Activated CD4-positive, alpha-beta T cell treated with anti-CD3 and anti-CD28 coated beads, Interleukin-10, Interleukin-2, amounts not matched to agents 100 ng/mL and 50 ng/mL, durations not matched to agents 16 hours and 8 hours (primary cell): ENCODE measurements around the gene CD27.

Experiments used
- DNase-seq: peaks from one replicate; pipeline ENCODE4 v3.0.0-alpha.2; 2020

CD27 gene

GRCh38 chr12:6434205-6435140, 10.3 kb upstream of the CD27 start:
- DNase-seq, result peak; percentile 61

DNA sequence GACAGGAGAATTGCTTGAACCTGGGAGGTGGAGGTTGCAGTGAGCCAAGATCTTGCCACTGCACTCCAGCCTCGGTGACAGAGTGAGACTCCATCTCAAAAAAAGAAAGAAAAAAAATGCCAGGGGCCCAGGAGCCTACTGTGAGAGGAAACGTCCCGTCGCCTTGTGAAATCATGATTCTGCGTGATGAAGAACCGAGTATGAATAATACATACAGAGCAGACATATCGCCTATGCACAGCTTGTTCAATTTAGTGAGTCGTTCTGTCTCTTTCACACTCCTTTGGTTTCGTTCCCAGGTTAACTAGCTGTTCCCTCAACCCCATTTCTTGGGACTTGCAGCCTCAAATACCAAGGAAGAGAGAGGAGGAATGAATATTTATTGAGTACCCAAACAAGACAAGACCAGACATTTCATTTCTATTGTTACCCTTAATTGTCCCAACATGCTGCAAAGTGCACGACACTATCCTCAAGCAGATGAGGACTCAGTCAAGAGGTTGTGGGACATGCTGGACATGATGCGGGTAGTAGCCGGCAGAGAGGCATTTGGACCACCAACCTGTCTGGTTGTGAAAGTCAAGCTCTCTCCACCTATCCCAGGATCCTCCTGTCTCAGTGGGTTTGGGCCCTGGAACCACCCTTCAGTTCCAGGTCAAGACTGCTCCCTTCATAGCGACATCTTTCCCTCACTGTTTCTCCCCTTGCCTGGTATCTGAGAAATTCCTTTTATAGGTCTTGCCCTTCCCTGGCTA, 8.6 kb upstream of the CD27 start:
- no peak for DNase-seq

DNA sequence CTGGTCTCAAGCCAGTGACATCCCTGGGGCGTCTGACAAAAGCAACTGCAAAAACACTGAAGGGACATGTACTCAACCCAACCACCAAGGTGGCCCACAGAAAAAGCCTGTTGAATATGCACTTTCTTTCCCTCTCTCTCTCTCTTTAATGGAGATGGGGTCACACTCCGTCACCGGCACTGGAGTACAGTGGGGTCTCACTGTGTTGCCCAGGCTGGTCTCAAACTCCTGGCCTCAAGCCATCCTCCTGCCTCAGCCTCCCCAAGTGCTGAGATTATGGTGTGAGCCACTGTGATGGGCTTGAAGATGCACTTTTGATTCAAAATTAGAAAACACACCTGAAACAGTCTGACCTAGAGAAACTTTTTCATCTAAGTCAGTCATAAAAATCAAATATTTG, 7.2 kb upstream of the CD27 start:
- no peak for DNase-seq

DNA sequence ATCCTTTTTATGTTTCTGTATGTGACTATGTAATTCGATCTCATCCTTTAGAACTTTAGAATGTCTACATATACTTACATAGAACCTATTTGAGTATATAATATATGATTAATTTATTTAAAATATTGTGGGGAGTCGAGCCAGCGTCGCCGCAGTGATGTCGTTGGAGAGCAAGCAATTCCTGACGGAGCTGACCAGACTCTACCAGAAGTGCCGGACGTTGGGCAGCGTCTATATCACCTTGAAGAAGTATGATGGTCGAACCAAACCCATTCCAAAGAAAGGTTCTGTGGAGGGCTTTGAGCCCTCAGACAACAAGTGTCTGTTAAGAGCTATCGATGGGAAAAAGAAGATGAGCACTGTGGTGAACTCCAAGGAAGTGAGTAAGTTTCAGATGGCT, 6.4 kb upstream of the CD27 start:
- DNase-seq, result no peak

- DNase-seq, result no peak
These were observed 4.4 kb upstream of the CD27 start for GRCh38 chr12:6440391-6440790.

DNA sequence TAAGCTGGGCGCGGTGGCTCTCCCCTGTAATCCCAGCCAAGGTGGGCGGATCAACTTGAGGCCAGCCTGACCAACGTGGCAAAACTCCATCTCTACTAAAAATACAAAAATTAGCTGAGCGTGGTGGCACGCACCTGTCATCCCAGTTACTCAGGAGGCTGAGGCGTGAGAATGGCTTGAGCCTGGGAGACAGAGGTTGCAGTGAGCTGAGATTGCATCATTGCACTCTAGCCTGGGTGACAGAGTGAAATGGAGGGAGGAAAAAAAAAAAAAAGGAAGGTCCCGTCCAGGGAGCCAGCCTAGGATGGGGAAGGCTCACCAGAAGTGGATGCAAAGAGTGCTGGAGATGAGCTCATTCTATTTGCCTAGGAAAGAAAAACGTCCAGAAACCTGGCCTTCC, 1.9 kb upstream of the CD27 start:
- no peak for DNase-seq

- peak; percentile 83 for DNase-seq
These were observed 1.3 kb upstream of the CD27 start for GRCh38 chr12:6443361-6443983.

DNA sequence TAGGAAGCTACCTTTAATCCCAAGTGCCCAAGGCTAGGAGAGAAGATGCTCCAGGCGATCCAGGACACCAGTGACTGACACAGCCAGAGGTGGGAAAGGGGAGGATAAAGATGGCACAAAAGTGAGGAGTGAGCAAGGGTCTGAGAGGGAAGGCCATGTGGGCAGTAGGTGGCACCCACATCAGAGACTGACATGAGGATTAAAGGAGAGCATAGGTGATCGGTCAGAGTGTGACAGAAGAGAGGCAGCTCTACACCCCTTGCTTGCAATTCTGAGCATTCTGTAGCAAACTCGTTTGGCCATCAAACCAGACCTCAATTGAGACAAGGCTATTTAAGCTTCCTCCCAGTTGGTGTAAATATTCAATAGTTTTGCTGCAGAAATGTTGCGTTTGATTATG, 724 bp upstream of the CD27 start:
- peak; percentile 39 for DNase-seq

- no peak for DNase-seq
These were observed 5.5 kb downstream of the CD27 start for GRCh38 chr12:6450091-6450868.

GRCh38 chr12:6450869-6451347, 6.2 kb downstream of the CD27 start:
- peak; percentile 45 for DNase-seq

DNA sequence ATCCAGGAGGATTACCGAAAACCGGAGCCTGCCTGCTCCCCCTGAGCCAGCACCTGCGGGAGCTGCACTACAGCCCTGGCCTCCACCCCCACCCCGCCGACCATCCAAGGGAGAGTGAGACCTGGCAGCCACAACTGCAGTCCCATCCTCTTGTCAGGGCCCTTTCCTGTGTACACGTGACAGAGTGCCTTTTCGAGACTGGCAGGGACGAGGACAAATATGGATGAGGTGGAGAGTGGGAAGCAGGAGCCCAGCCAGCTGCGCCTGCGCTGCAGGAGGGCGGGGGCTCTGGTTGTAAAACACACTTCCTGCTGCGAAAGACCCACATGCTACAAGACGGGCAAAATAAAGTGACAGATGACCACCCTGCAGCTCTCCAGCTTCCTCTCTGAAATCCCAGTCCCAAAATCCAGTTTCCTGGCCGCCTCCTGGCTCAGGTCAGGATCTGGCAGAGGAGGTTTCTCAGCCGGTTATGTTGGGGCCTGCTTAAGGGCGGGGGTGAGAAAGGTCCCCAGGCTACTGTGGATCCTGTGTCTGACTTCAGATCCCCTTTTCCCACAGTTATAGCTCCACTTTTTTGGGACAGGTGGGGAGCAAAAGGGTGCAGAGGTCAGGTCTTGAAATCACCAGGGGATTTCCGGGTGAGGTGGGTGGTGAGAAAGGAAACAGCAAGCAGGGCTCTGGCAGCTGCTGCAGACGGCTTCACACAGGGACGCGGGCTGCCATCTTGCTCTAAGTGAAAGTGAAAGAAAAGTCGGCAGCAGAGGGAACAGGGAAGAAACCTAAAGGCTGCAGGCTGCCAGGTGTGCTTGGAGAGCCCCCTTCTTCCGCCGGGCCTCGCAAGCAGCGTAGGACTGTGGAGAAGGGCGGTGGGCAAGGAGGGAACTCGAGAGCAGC, 6.8 kb downstream of the CD27 start, which contains the start of gene TAPBPL:
Gene TAPBPL (plus strand): TSS at position 695 of the 897 bp plus-strand sequence. CDS start 207 bp downstream, outside the sequence.
- DNase-seq, result peak; percentile 89

DNA sequence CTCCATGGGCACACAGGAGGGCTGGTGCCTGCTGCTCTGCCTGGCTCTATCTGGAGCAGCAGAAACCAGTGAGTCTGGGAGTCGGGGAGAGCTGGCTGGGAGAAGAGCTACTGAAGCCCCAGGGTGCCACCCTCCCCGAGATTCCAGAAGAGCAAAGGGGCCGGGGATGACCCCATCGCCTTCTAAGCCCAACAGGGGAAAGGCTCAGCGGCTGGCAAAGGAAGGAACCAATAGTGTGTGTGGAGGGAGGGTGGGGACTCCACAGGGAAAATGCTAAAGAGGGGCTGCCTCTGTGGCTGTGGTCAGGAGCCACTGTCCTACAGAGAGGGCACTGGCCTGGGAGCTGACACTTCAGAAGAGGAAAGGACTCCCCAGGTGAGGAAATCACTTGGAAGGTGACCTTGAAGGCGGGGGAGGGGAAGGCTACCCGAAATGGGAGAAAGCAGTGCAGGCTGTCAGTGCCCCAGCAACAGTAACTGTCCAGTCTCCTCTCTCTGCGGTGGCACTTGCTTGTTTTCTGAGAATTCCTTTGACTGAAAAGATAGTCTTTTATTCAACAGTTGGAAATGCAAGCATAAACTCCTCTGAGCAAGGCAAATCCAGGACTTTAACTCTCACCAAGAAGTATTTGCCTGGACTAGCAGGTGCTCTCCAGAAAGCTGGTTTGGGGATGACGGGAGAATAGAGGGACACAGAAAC, 7.6 kb downstream of the CD27 start:
- peak; percentile 41 for DNase-seq

DNA sequence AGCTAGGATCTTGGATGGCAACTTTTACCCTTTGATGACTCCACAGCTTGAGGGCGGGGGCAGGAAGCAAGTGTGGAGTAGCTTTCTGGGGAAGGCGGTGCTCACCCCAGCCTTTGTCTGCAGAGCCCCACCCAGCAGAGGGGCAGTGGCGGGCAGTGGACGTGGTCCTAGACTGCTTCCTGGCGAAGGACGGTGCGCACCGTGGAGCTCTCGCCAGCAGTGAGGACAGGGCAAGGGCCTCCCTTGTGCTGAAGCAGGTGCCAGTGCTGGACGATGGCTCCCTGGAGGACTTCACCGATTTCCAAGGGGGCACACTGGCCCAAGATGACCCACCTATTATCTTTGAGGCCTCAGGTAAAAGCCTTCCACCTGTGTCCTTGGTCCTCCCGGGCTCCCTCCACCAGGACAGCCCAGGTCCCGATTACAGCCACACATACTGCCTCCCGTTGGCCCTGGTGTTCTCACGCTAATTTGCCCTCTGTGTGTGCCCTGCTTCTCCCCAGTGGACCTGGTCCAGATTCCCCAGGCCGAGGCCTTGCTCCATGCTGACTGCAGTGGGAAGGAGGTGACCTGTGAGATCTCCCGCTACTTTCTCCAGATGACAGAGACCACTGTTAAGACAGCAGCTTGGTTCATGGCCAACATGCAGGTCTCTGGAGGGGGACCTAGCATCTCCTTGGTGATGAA, 8.3 kb downstream of the CD27 start:
- DNase-seq, result peak; percentile 72

- no peak for DNase-seq
These were observed 12.6 kb downstream of the CD27 start for GRCh38 chr12:6457220-6457945.

DNA sequence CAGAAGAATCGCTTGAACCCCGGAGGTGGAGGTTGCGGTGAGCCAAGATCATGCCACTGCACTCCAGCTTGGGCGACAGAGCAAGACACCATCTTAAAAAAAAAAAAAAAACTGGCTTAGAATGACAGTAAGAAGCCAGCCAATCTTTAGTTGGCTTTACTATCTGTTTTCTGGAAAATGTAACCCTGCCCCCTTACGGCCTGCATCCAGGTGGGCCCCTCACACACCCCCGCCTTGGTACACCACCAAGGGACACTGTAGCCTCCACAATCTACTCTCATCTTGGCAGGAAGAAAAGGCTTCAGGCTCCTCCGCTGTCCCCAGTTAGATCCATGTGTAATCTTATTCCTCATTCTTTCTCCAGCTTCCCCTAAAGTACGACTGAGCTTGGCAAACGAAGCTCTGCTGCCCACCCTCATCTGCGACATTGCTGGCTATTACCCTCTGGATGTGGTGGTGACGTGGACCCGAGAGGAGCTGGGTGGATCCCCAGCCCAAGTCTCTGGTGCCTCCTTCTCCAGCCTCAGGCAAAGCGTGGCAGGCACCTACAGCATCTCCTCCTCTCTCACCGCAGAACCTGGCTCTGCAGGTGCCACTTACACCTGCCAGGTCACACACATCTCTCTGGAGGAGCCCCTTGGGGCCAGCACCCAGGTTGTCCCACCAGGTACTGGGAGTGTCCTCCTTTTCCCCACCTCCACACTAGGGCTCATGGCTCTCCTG, 13.7 kb downstream of the CD27 start:
- no peak for DNase-seq

GRCh38 chr12:6459004-6459337, 14.2 kb downstream of the CD27 start:
- no peak for DNase-seq

GRCh38 chr12:6460751-6461371, 16.1 kb downstream of the CD27 start:
- DNase-seq, result peak; percentile 70
